ENCODE measurements around the gene TAF12.

- TF ChIP-seq CTCF (IDR thresholded peaks at IDR 0.05), result no peak
- no peak for TF ChIP-seq EZH2phosphoT487 (IDR thresholded peaks at IDR 0.05)
- no peak for TF ChIP-seq EZH2 (IDR thresholded peaks at IDR 0.05)
Observed at GRCh38 chr1:28668956-28669723, 26.3 kb upstream of the TAF12 start.
